Measurements from ENCODE around the gene E2F4. TPM values are rescaled to one million over a fixed set of nuclear protein-coding genes. Genes with fewer than 3 reads are reported as not detected.

Gene E2F4
- total and polyA plus RNA-seq, 2 of the 8 experiments (the other 6 are each of a cell fraction or from before 2014, with no cell fraction given), result 79.9 to 157 TPM

GRCh38 chr16:67150833-67151396 lies 41.0 kb upstream of the E2F4 start, which contains the start of gene B3GNT9 (continued):
- TF ChIP-seq SP4 (IDR thresholded peaks at IDR 0.05; ENCODE audit: low read length) (no peak), SIRT6 (IDR thresholded peaks at IDR 0.05; ENCODE audit: low read length) (no peak), SIN3A (conservative IDR thresholded peaks at IDR 0.05 in 1 of 2, IDR thresholded peaks at IDR 0.05 in 1 of 2; ENCODE audit: low read depth in 1 of 2, low read length in 2 of 2) (peak in 1 of 2 experiments; percentile 22; a peak in 1 of 4 replicates)
